ENCODE data around the gene AOPEP.

DNA sequence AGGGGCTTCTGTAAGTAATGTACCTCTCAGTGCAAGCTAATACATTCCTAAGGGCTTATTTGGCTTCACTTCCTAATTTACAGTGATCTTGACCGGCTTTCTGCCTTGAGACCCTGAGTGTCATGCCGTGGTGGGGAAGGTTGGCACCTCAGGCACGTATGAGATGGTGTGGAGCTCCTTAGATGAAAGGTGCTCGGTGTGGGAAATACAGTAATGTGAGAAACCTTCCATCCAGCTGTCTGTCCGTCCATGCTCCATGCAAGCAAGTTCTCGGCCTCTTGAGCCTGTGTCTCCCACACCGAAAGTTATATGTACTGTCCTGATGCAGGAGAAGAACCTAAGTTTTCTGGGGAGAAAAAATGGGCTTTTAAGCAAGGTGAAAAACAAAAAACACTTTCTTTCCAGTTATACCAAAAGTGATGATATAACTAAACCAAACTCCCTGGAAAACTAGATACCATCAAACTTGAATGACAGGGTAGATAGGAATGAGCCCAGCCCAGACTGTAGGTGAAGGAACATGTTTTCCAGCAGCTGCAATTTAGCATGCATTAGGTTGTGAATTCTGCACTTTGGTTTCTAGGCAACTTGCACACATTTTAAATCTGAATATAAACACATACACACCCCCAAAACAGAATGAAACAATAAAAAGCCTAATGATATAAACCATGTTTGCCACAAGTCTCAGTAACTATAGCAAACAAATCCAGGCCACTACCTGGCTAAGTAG is 311.5 kb downstream of the AOPEP start:
- no peak for TF ChIP-seq EP300 (IDR thresholded peaks at IDR 0.05; ENCODE audit: borderline replicate concordance)
- TF ChIP-seq TAF1 (IDR thresholded peaks at IDR 0.05; ENCODE audit: low read depth), result no peak
- no peak for TF ChIP-seq MAX (IDR thresholded peaks at IDR 0.05)
- TF ChIP-seq RAD21 (IDR thresholded peaks at IDR 0.05; ENCODE audit: low read depth), result no peak
- TF ChIP-seq FOXM1 (IDR thresholded peaks at IDR 0.05; ENCODE audit: borderline replicate concordance, low read depth), result no peak
- no peak for TF ChIP-seq YY1 (IDR thresholded peaks at IDR 0.05; ENCODE audit: low read depth)
- TF ChIP-seq REST (IDR thresholded peaks at IDR 0.05; ENCODE audit: low read depth), result no peak
- TF ChIP-seq TCF12 (IDR thresholded peaks at IDR 0.05; ENCODE audit: low read depth), result no peak
- TF ChIP-seq EGR1 (IDR thresholded peaks at IDR 0.05), result no peak
- no peak for TF ChIP-seq NFIC (IDR thresholded peaks at IDR 0.05)
- TF ChIP-seq CEBPB (IDR thresholded peaks at IDR 0.05), result no peak
- TF ChIP-seq CREB1 (IDR thresholded peaks at IDR 0.05; ENCODE audit: low read depth), result no peak
- no peak for TF ChIP-seq ZBTB7A (IDR thresholded peaks at IDR 0.05; ENCODE audit: low read depth)
- no peak for TF ChIP-seq USF1 (IDR thresholded peaks at IDR 0.05)
